ENCODE data around the gene PLD4. TPM values are rescaled to one million over a fixed set of nuclear protein-coding genes. Genes with fewer than 3 reads are reported as not detected.
"Not testable (repeated sequence)": the region's sequence is repeated elsewhere in the genome, so short reads cannot be mapped to it uniquely, and the experiment has no call there.

PLD4 gene
- total RNA-seq, 1 donor, result 0.09 TPM

GRCh38 chr14:104886690-104887622, 37.7 kb upstream of the PLD4 start:
- no peak for TF ChIP-seq CTCF (IDR thresholded peaks at IDR 0.05; ENCODE audit: insufficient read depth, low read length)
- DNase-seq (ENCODE audit: low read depth), result no peak

GRCh38 chr14:104887623-104888488, 36.8 kb upstream of the PLD4 start:
- DNase-seq (ENCODE audit: low read depth), result no peak
- TF ChIP-seq CTCF (IDR thresholded peaks at IDR 0.05; ENCODE audit: insufficient read depth, low read length), result no peak
- H3K4me3 ChIP-seq (ENCODE audit: low read depth, low read length), result no peak overlapping the region

More at GRCh38 chr14:104886690-104887622, 37.7 kb upstream of the PLD4 start:
- no peak overlapping the region for H3K4me3 ChIP-seq (ENCODE audit: low read depth, low read length)

GRCh38 chr14:104888489-104889374, 35.9 kb upstream of the PLD4 start:
- H3K4me3 ChIP-seq (ENCODE audit: low read depth, low read length), result no peak overlapping the region
- no peak for TF ChIP-seq CTCF (IDR thresholded peaks at IDR 0.05; ENCODE audit: insufficient read depth, low read length)
- DNase-seq (ENCODE audit: low read depth), result no peak

- DNase-seq (ENCODE audit: low read depth), result no peak
- no peak overlapping the region for H3K4me3 ChIP-seq (ENCODE audit: low read depth, low read length)
- no peak for TF ChIP-seq CTCF (IDR thresholded peaks at IDR 0.05; ENCODE audit: insufficient read depth, low read length)
These were observed 35.3 kb upstream of the PLD4 start for GRCh38 chr14:104889375-104889757.

- H3K4me3 ChIP-seq (ENCODE audit: low read depth, low read length); DNase-seq (ENCODE audit: low read depth): not testable (repeated sequence)
These were observed 34.4 kb upstream of the PLD4 start for GRCh38 chr14:104890292-104890691.

- TF ChIP-seq CTCF (IDR thresholded peaks at IDR 0.05; ENCODE audit: insufficient read depth, low read length), result no peak
- no peak for DNase-seq (ENCODE audit: low read depth)
- H3K4me3 ChIP-seq (ENCODE audit: low read depth, low read length), result no peak overlapping the region
These were observed 33.5 kb upstream of the PLD4 start for GRCh38 chr14:104891121-104891551.

All from fibroblast of the aortic adventitia (primary cell).